NCI-H82 treated with DMSO at 0.1 percent for 48 hours (cell line): ENCODE data around the gene TNFRSF14.

Experiments used
- DNase-seq: peaks from one replicate; lab custom pipeline; 2025; ENCODE audit not compliant: unreplicated experiment; lab: John Stamatoyannopoulos, UW

TNFRSF14 gene

DNA sequence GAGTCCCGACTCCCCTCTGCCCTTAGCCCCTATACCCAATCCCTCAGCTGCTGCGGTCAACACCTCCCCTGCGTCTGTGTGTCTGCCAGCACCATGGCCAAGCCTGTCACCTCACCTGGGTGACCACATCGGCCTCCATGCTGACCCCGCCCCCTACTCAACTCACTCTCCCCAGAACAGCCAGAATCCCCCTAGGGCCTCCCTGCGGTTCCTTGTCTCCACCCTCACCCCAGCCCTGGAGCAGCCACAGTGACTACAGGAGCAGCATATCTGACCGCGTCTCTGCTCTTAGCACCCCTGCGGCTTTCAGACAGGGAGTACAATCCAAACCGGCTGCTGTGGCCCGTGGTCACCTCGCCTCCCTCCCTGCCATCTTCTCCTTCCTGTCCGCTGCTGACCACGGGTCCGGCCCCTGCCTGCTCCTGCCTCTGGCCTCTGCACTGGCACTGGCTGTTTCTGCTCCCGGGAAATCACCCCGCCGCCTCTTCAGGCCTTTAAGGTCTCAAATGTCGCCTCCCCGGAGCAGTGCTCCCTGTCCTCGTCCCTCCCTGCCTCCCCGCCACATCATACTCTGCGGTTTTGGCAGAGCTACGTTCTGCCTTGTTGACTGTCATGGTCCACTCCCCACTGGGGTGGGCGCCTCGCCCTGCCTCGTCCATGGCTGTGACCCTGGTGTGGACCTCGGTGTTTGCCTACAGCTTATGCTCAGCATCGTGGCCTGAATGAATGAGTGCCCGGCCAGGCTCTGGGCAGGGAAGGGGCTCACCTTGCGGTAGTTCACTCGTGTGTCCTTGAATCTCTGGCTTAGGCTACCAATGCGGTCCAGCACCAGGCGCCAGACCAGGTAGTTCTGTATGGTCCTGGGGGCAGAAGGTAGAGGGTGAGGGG, 41.5 kb downstream of the TNFRSF14 start:
- DNase-seq = no peak

DNA sequence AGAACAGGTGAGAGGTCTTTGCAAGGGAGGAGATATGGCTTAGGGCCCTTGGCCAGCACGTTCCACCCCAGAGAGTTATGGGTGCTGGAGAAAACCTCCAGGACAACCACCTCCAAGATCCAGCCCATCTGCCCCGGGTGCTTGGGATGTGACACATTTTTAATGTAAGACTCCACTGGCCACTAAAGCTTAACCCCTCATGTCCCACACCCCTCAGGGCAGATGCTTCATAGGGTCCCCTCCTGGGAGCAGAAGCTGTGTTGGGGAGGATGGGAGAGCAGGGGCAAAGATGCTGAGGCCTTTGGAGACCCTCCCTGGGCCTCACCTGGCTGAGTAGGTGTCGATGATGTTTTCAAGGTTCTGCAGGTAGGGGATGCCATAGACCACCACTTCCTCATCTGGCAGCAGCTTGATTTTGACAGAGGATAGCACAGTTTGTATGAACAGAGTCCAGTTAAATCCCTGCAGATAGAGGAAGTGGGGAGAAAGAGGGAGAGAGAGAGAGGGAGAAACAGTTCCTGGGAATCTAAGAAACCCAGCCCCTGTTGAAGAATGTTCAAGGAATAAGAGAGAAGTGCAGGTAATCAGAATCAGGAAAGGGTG, 42.3 kb downstream of the TNFRSF14 start:
- no peak for DNase-seq

DNA sequence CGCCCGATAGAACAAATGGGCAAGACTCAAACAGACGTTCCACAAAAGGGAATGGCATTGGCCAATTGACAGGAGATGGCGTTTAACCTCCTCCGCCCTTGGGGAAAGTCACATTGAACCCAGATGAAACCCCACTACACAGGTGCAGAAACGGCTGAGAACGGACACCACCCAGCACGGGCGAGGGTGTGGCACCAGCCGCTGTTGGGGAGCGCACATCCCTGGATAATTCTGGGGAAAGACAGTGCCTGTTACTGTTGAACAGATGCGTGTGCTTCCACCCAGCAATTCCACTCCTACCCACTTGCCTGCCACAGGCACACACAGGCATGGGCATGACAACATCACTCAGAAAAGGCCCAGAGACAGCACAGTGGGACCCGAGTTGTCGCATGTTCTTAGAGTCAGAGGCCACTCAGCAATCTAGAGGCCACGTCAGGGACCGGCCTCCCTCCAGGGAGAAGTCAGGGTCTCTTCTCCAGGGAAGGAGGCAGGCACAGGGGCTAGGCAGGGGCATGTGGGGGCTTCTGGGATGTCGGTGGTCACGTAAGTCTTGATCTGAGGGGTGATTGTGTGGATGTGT, 45.6 kb downstream of the TNFRSF14 start:
- no peak for DNase-seq

DNA sequence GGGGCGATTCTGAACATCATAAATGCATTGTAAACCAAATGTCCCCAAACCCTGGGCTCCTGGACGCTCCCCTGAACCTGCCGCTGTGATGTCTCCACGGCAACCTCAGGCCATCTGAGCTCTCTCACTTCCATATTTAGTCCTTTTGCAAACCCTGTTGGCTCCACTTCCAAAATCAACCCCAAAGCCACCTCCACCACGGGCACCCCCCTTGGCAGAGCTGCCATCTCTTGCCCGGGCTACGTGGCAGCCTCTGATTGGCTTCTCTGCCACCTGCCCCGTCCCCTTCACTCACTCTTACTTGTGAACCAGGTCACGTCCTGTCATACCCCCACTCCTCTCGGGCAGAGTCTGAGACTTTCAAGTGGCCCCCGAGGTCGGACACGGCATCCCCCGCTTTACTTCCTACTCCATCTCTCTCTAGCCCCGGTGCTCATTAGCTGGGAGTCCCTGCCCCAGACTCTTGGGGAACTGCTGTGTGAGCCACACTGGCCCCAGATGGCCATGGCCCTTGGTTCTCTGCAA, 46.2 kb downstream of the TNFRSF14 start:
- DNase-seq = no peak

- DNase-seq = no peak
These were observed 46.8 kb downstream of the TNFRSF14 start for GRCh38 chr1:2602866-2603520.

- no peak for DNase-seq
These were observed 47.5 kb downstream of the TNFRSF14 start for GRCh38 chr1:2603521-2604155.

GRCh38 chr1:2604156-2604843, 48.1 kb downstream of the TNFRSF14 start:
- DNase-seq = no peak

DNA sequence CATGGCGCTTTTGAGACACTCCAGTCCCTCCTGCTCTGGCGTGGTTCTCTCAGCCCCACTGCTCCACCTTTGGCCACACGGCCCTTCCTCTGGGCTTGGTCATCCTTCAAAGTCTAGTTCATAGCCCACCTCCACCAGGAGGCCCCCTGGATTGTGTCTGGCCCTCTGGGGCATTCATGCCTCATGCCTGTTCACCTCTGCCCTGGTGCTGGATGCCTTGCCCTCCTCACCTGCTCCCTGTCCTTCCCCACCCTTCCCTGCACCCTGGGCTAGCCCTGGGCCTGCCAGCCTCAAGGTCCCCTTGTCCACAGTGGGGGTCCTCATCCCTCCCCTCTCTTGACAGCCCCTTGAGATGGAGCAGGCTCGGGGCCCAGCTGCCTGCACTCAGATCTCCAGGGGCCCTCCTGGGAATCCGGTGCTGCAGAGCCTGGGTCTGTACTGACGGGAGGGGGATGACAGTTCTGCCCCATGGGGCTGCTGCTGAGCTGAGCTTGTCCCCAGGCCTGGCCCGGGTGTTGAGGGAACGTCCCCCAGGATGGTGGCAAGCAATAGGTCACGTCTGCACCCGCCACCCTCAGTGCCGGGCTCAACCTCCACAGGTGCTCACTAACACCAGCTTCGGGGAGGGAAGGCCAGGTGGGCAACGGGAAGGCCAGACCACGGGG, 48.8 kb downstream of the TNFRSF14 start:
- no peak for DNase-seq

- DNase-seq = no peak
These were observed 49.6 kb downstream of the TNFRSF14 start for GRCh38 chr1:2605509-2606395.

DNA sequence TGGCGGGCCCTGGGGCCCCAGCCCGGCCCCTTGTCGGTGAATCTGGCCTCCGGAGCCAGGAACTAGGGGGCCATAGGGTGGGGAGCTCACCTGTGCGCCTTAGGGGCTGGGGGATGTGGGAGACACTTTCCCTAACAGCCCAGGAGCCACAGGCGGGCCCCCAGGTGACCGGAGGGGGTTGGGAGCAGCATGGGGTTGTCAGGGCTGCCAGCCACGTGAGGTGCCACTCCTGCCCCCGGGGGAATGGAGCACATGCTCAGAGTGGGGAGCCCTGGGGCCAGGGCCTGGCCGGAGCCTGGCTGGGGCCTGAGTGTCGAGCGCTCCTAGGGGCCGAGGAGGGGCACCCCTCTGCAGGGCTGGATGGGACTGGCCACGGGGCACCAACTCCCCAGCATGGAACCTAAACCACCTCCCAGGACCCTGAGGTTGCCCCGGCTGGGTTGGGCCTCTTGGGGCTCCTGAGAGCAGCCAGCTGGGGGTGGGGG, 50.3 kb downstream of the TNFRSF14 start:
- DNase-seq = no peak

DNA sequence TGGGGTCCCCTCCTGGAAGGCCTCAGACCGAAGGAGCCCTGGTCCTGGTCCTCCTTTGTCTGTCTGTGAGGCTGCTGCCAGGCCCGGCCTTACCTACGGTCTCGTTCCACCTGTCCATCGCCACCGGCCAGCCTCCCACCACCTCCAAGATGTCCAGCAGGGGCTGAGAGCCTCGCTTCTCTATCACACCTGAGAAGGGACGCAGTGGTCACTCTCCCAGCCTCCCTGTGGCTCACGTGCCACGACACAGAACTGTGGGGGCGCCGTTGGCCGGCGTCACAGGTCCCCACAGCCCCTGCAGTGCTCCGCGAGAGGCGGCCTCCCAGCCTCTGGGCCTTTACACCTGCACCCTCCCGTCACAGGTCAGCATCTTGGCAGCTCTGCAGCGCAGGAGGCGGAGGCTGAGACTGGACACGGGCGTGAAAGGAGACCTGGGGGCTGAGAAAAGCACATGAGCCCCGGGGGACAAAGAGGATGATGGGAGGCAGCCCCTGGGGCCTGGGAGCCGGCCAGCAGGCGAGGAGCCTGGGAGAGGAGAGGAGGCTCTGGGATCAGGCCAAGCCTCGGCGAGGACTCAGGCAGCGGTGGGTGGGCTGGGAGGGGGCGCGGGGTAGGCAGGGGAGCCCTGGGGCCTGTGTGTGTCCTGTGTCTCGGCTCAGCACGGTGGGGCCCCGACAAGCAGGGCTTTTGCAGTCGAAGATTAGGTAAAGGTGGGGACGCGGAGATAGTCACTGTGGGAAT, 50.9 kb downstream of the TNFRSF14 start:
- no peak for DNase-seq

- DNase-seq = no peak
These were observed 51.5 kb downstream of the TNFRSF14 start for GRCh38 chr1:2607641-2608091.

GRCh38 chr1:2609319-2610035, 53.3 kb downstream of the TNFRSF14 start:
- no peak for DNase-seq

GRCh38 chr1:2610036-2610959, 54.1 kb downstream of the TNFRSF14 start:
- no peak for DNase-seq

DNA sequence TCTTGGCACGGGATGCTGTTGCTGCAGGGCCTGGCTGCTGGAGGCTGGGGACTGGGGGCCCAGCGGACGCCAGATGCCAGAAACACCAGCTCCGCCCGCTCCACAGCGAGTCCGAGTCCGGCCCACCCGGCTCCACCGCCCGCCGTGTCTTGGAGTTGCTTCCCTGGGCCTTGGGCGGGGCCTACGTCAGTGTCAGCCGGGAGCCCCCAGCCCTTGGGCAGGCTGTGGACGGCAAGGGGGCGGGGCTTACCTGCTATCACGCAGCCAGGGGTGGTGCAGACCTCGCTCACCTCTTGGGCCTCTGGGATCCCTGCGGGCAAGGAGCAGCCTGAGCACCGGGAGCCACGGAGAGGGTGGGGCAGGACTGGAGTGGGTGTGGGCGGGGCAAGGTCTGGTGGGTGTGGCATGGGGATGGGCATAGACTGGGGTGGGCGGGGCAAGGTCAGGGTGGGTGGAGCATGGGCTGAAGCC, 54.9 kb downstream of the TNFRSF14 start:
- DNase-seq = peak; percentile 5
